Lower leg skin (tissue), 4 donors: ENCODE results near the gene STK4. TPM values are rescaled to one million over a fixed set of nuclear protein-coding genes. Genes with fewer than 3 reads are reported as not detected.
A peak's percentile ranks its signal among the peaks of the same experiment; 100 is the strongest.

ENCODE experiments used
- DNase-seq, 2 donors: peaks; one replicate each; pipeline ENCODE4 v3.0.0-alpha.2; 2019; ENCODE audit warnings: low spot score in 2 of 2
- H3K4me3 ChIP-seq: fragments of 200-600 bp; sonication (generic); 2 replicates; pipeline ENCODE4 v1.5.1; 2017; ENCODE audit warnings: mild to moderate bottlenecking, low read depth; ENCODE audit not compliant: poor library complexity, severe bottlenecking
- POLR2A ChIP-seq, 2 donors: fragments of 450-650 bp; IDR thresholded peaks; one replicate each; pipeline ENCODE4 v1.6.1; 2016 to 2017; ENCODE audit warnings: antibody characterized with exemption in 2 of 2, mild to moderate bottlenecking in 1 of 2, moderate library complexity in 1 of 2
- WGBS, 2 donors: methylation state at CpG; one replicate each; pipeline ENCODE4 v1.1.5; 2018; 5-methylcytosine and 5-hydroxymethylcytosine counted together
- intact Hi-C: fragments of 100-400 bp; cut with DNase I; formaldehyde crosslinking; loops from one replicate; pipeline ENCODE4 v1.15.0; 2023; ENCODE audit warnings: low total_unique reads
- total RNA-seq, 4 donors: library from RNA; depleted of rRNA; stranded (reverse); fragments of >200 nt; gene quantifications; one replicate each; pipeline ENCODE4 v1.1.0, GENCODE V29; 2016
- TF ChIP-seq, protein P1 (sequence below), 3 donors: fragments of 450-650 bp; IDR thresholded peaks; one replicate each; pipeline ENCODE4 v1.5.1; 2016; ENCODE audit warnings: antibody characterized with exemption in 3 of 3, mild to moderate bottlenecking in 3 of 3, moderate library complexity in 2 of 3

Gene STK4
- total RNA-seq, 4 donors from 2014 or later, result 27.0 to 37.4 (median 28.2) TPM

DNA sequence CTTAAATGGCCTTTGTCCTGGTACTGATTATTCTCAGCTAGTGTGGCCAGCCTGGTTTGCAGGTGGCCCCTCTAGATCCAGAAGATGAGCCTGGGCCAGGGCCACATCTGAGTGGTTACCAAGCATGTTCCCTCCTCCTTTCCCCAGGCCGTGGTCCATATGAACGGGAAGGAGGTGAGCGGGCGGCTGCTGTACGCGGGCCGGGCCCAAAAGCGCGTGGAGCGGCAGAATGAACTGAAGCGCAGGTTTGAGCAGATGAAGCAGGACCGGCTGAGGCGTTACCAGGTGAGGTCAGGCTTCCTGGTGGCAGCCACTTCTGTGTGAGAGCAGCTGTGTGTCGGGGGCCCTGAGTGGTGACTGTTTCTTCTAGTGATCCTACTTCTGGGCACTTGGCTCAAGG lies 44.9 kb upstream of the STK4 start:
- TF ChIP-seq, protein P1, sequence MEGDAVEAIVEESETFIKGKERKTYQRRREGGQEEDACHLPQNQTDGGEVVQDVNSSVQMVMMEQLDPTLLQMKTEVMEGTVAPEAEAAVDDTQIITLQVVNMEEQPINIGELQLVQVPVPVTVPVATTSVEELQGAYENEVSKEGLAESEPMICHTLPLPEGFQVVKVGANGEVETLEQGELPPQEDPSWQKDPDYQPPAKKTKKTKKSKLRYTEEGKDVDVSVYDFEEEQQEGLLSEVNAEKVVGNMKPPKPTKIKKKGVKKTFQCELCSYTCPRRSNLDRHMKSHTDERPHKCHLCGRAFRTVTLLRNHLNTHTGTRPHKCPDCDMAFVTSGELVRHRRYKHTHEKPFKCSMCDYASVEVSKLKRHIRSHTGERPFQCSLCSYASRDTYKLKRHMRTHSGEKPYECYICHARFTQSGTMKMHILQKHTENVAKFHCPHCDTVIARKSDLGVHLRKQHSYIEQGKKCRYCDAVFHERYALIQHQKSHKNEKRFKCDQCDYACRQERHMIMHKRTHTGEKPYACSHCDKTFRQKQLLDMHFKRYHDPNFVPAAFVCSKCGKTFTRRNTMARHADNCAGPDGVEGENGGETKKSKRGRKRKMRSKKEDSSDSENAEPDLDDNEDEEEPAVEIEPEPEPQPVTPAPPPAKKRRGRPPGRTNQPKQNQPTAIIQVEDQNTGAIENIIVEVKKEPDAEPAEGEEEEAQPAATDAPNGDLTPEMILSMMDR (IDR thresholded peaks at IDR 0.05), result no peak
- TF ChIP-seq POLR2A (IDR thresholded peaks at IDR 0.05), result no peak
- H3K4me3 ChIP-seq, result no peak overlapping the region
- intact Hi-C loops, result no loop called here
- WGBS, 2 donors, result 95 to 97% methylated on average over 14 of the region's 14 CpGs
- DNase-seq, result no peak

DNA sequence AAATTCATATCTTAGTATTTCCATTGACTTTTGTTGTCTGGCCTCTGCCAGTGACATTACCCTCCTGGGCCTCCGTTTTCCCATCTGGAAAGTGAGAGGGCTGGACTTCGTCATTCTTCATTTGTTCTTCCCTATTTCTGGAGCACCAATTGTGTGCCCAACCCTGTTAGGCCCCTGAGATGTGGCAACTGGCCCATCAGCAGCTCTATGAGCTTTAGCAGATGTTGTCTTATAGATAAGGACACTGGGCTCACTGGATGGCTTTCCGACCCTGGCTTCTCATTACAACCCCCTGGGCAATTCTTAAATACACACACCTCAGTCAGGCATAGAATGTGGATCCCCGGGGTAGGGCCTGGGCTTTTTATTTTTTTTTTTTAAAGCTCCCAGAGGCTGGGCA lies 41.8 kb upstream of the STK4 start:
- DNase-seq, result no peak
- intact Hi-C loops, result no loop called here
- no peak for TF ChIP-seq POLR2A (IDR thresholded peaks at IDR 0.05)
- H3K4me3 ChIP-seq, result no peak overlapping the region
- 67 to 68% methylated on average over 4 of the region's 4 CpGs for WGBS, 2 donors

DNA sequence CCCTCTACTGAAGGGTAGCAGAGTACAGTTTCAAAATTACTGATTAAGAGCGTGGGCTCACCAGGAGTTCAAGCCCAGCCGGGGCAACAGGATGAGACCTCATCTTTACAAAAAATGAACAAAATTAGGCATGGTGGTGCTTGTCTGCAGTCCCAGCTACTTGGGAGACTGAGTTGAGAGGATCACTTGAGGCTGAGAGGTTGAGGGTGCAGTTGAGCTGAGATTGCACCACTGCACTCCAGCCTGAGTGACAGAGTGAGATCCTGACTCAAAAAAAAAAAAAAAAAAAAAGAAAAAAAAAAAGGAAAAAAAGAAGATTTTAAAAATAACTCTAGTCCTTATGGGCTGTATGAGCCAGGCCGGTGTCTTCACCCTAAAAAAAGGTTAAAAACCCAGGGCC lies 37.7 kb upstream of the STK4 start:
- intact Hi-C loops, result no loop called here

GRCh38 chr20:44930517-44931168 lies 35.7 kb upstream of the STK4 start:
- no peak overlapping the region for H3K4me3 ChIP-seq
- TF ChIP-seq, protein P1 (IDR thresholded peaks at IDR 0.05), result no peak
- no peak for TF ChIP-seq POLR2A (IDR thresholded peaks at IDR 0.05)
- no peak for DNase-seq
- 91 to 94% methylated on average over 18 of the region's 18 CpGs for WGBS, 2 donors
- intact Hi-C loops, result no loop called here

More for the DNA sequence above, 37.7 kb upstream of the STK4 start:
- H3K4me3 ChIP-seq, result no peak overlapping the region
- TF ChIP-seq, protein P1 (IDR thresholded peaks at IDR 0.05), result no peak
- TF ChIP-seq POLR2A (IDR thresholded peaks at IDR 0.05), result no peak
- 76 to 81% methylated on average over 3 of the region's 3 CpGs for WGBS, 2 donors
- DNase-seq, result peak in 1 of 2 donors; percentile 42

- intact Hi-C loops, result no loop called here
- WGBS, 2 donors, result 88 to 89% methylated on average over 3 of the region's 3 CpGs
Observed at GRCh38 chr20:44931911-44932310, 34.4 kb upstream of the STK4 start.

DNA sequence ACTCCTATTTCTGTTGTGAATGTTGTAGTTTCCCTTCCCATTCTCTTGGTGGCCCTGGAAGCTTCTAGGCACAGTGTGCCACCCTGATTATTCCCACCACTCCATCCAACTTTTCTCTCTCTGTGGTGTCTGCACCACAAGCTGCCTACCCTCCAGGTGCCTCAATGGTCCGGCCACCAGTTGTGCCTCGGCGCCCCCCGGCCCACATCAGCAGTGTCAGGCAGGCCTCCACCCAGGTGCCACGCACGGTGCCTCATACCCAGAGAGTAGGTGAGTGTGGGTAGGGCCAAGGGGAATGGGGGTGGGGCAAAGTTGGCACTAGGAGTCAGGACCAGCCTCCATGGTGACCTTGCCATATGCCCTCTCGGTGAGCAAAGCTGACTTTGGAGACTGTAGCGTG lies 33.4 kb upstream of the STK4 start:
- intact Hi-C loops, result no loop called here
- DNase-seq, result no peak
- 94 to 97% methylated on average over 8 of the region's 8 CpGs for WGBS, 2 donors
- no peak overlapping the region for H3K4me3 ChIP-seq
- no peak for TF ChIP-seq POLR2A (IDR thresholded peaks at IDR 0.05)
- TF ChIP-seq, protein P1 (IDR thresholded peaks at IDR 0.05), result no peak

More at GRCh38 chr20:44931911-44932310, 34.4 kb upstream of the STK4 start:
- DNase-seq, result no peak
- no peak overlapping the region for H3K4me3 ChIP-seq
- TF ChIP-seq, protein P1 (IDR thresholded peaks at IDR 0.05), result no peak
- no peak for TF ChIP-seq POLR2A (IDR thresholded peaks at IDR 0.05)
